Right lobe of liver (tissue), 4 donors: Measurements from ENCODE around the gene LIN28B.

Source experiments
- CTCF ChIP-seq, 4 donors: fragments of 200-600 bp in 3 of 4; fragments of 450-650 bp in 1 of 4; IDR thresholded peaks; one replicate each; pipeline versions ENCODE4 v1.5.1 to v1.8.0; 2016 to 2022; ENCODE audit warnings: antibody characterized with exemption in 4 of 4, mild to moderate bottlenecking in 2 of 4
- POLR2A ChIP-seq: fragments of 450-650 bp; IDR thresholded peaks from one replicate; pipeline ENCODE4 v1.6.1; 2017; ENCODE audit warnings: antibody characterized with exemption, mild to moderate bottlenecking
- donor health status: DM: no; HTN: no; CAD: no.
- donor health status: DM: no; HTN: no; CAD: no.
- donor health status: DM: no; HTN: yes; CAD: no.

GRCh38 chr6:105043979-105044378 lies 87.1 kb downstream of the LIN28B start:
- TF ChIP-seq CTCF (IDR thresholded peaks at IDR 0.05) = no peak
- no peak for TF ChIP-seq POLR2A
